ENCODE results near the gene PCGF2.
"Not testable (repeated sequence)": the region's sequence is repeated elsewhere in the genome, so short reads cannot be mapped to it uniquely, and the experiment has no call there.

Gene PCGF2

GRCh38 chr17:38789185-38789584 is 41.0 kb upstream of the PCGF2 start:
- Histone ChIP-seq H3K79me2 (ENCODE audit: insufficient read depth, low read length) (0 out of 2 replicates have a peak, but pooled peaks cover 8% of the 10 kb centered on the region), H3F3A (ENCODE audit: insufficient read depth) (no peaks in the 10 kb centered on the region), H3K9ac (ENCODE audit: low read length) (no peak overlapping the region), H3K4me2 (ENCODE audit: low read depth, low read length, poor library complexity, severe bottlenecking) (no peak overlapping the region), H3K9me2 (replicated peaks; ENCODE audit: insufficient read depth, low read length) (no peaks in the 10 kb centered on the region), H4K20me1 (ENCODE audit: low read depth, low read length) (no peaks in the 10 kb centered on the region), H3K36me3 (ENCODE audit: low read length) (no peaks in the 10 kb centered on the region), H3K4me3 (ENCODE audit: insufficient read depth, low read length, poor library complexity, severe bottlenecking) (no peak overlapping the region), H2AFZ (ENCODE audit: low read depth, low read length, severe bottlenecking) (no peak overlapping the region), H3K9me3 (ENCODE audit: insufficient read depth, low read length) (no peaks in the 10 kb centered on the region), H3K27me3 (ENCODE audit: low read length) (no peaks in the 10 kb centered on the region), H3K27ac (ENCODE audit: low read depth, low read length) (no peak overlapping the region)
- TF ChIP-seq, protein P1, sequence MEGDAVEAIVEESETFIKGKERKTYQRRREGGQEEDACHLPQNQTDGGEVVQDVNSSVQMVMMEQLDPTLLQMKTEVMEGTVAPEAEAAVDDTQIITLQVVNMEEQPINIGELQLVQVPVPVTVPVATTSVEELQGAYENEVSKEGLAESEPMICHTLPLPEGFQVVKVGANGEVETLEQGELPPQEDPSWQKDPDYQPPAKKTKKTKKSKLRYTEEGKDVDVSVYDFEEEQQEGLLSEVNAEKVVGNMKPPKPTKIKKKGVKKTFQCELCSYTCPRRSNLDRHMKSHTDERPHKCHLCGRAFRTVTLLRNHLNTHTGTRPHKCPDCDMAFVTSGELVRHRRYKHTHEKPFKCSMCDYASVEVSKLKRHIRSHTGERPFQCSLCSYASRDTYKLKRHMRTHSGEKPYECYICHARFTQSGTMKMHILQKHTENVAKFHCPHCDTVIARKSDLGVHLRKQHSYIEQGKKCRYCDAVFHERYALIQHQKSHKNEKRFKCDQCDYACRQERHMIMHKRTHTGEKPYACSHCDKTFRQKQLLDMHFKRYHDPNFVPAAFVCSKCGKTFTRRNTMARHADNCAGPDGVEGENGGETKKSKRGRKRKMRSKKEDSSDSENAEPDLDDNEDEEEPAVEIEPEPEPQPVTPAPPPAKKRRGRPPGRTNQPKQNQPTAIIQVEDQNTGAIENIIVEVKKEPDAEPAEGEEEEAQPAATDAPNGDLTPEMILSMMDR (IDR thresholded peaks at IDR 0.05; ENCODE audit: insufficient read depth, low read length, poor library complexity, severe bottlenecking): no peak
- no peak for TF ChIP-seq EZH2phosphoT487 (conservative IDR thresholded peaks at IDR 0.05; ENCODE audit: low read length)

- H4K20me1 ChIP-seq (ENCODE audit: low read depth, low read length); H3K79me2 ChIP-seq (ENCODE audit: insufficient read depth, low read length); H3K4me3 ChIP-seq (ENCODE audit: insufficient read depth, low read length, poor library complexity, severe bottlenecking); H2AFZ ChIP-seq (ENCODE audit: low read depth, low read length, severe bottlenecking); H3F3A ChIP-seq (ENCODE audit: insufficient read depth); H3K27me3 ChIP-seq (ENCODE audit: low read length); H3K27ac ChIP-seq (ENCODE audit: low read depth, low read length); H3K9ac ChIP-seq (ENCODE audit: low read length); H3K36me3 ChIP-seq (ENCODE audit: low read length); H3K9me3 ChIP-seq (ENCODE audit: insufficient read depth, low read length); H3K4me2 ChIP-seq (ENCODE audit: low read depth, low read length, poor library complexity, severe bottlenecking); H3K9me2 ChIP-seq (replicated peaks; ENCODE audit: insufficient read depth, low read length): not testable (repeated sequence)
Measured at GRCh38 chr17:38787999-38788398, 39.9 kb upstream of the PCGF2 start.

DNA sequence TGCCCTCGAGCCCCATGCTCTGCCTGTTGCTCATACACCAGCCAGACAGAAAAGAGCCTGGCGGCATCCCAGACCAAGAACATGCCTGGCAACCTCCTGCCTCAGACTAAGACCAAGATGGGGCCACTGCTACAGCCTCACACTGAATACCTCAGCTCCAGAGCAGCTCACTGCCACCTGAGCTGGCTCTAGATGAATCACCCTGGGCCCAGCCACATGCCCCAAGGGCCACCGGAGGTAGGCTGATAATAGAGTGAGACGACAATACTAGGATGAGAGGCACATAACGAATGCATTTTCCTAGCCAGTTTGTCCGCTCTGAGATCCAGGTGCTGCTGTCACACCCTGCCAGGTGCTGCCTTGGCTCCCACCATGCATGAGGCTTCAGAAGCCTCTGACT is 38.2 kb upstream of the PCGF2 start:
- Histone ChIP-seq H3F3A (ENCODE audit: insufficient read depth) (no peaks in the 10 kb centered on the region), H3K9ac (ENCODE audit: low read length) (no peak overlapping the region), H4K20me1 (ENCODE audit: low read depth, low read length) (no peaks in the 10 kb centered on the region), H2AFZ (ENCODE audit: low read depth, low read length, severe bottlenecking) (no peak overlapping the region), H3K9me3 (ENCODE audit: insufficient read depth, low read length) (no peaks in the 10 kb centered on the region), H3K36me3 (ENCODE audit: low read length) (no peaks in the 10 kb centered on the region), H3K79me2 (ENCODE audit: insufficient read depth, low read length) (no peaks in the 10 kb centered on the region), H3K4me2 (ENCODE audit: low read depth, low read length, poor library complexity, severe bottlenecking) (no peak overlapping the region), H3K4me3 (ENCODE audit: insufficient read depth, low read length, poor library complexity, severe bottlenecking) (no peak overlapping the region), H3K27me3 (ENCODE audit: low read length) (no peaks in the 10 kb centered on the region), H3K9me2 (replicated peaks; ENCODE audit: insufficient read depth, low read length) (no peaks in the 10 kb centered on the region), H3K27ac (ENCODE audit: low read depth, low read length) (no peak overlapping the region)
- TF ChIP-seq EZH2phosphoT487 (conservative IDR thresholded peaks at IDR 0.05; ENCODE audit: low read length): no peak
- TF ChIP-seq, protein P1 (IDR thresholded peaks at IDR 0.05; ENCODE audit: insufficient read depth, low read length, poor library complexity, severe bottlenecking): no peak

DNA sequence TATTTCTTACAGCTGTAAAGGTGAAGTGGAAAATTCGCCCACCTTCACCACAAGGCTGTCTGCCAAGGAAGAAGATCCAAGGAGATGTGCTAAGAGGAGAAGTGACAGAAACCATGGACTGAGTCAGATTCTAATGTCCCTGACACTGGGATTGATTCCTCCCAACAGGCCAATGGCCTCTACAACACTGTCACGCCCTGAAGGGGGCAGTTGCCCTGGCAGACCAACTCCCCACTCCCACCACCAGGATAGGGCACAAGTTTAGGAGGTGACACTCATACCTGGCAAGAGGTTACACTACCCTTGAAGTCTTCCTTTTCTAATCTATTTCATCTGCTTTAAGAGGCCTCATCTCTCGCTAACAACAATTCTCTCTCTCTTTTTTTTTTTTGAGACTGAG is 35.1 kb upstream of the PCGF2 start:
- Histone ChIP-seq H3K36me3 (ENCODE audit: low read length) (no peaks in the 10 kb centered on the region), H4K20me1 (ENCODE audit: low read depth, low read length) (no peaks in the 10 kb centered on the region)

More for the DNA sequence above, 35.1 kb upstream of the PCGF2 start:
- Histone ChIP-seq H3K4me3 (ENCODE audit: insufficient read depth, low read length, poor library complexity, severe bottlenecking) (no peak overlapping the region), H3K9me2 (replicated peaks; ENCODE audit: insufficient read depth, low read length) (no peaks in the 10 kb centered on the region), H3K9me3 (ENCODE audit: insufficient read depth, low read length) (no peaks in the 10 kb centered on the region), H2AFZ (ENCODE audit: low read depth, low read length, severe bottlenecking) (no peak overlapping the region), H3K27ac (ENCODE audit: low read depth, low read length) (no peak overlapping the region), H3F3A (ENCODE audit: insufficient read depth) (no peaks in the 10 kb centered on the region), H3K9ac (ENCODE audit: low read length) (no peak overlapping the region), H3K27me3 (ENCODE audit: low read length) (no peaks in the 10 kb centered on the region), H3K4me2 (ENCODE audit: low read depth, low read length, poor library complexity, severe bottlenecking) (no peak overlapping the region), H3K79me2 (ENCODE audit: insufficient read depth, low read length) (no peaks in the 10 kb centered on the region)
- TF ChIP-seq, protein P1 (IDR thresholded peaks at IDR 0.05; ENCODE audit: insufficient read depth, low read length, poor library complexity, severe bottlenecking): no peak
- TF ChIP-seq EZH2phosphoT487 (conservative IDR thresholded peaks at IDR 0.05; ENCODE audit: low read length): no peak
